GM19238 (cell line): Measurements from ENCODE around the gene ABHD12.

Experiments
- DNase-seq: peaks from one replicate; pipeline ENCODE4 v3.0.0; 2011; ENCODE audit warnings: low spot score; ENCODE audit not compliant: insufficient read length

ABHD12 gene

DNA sequence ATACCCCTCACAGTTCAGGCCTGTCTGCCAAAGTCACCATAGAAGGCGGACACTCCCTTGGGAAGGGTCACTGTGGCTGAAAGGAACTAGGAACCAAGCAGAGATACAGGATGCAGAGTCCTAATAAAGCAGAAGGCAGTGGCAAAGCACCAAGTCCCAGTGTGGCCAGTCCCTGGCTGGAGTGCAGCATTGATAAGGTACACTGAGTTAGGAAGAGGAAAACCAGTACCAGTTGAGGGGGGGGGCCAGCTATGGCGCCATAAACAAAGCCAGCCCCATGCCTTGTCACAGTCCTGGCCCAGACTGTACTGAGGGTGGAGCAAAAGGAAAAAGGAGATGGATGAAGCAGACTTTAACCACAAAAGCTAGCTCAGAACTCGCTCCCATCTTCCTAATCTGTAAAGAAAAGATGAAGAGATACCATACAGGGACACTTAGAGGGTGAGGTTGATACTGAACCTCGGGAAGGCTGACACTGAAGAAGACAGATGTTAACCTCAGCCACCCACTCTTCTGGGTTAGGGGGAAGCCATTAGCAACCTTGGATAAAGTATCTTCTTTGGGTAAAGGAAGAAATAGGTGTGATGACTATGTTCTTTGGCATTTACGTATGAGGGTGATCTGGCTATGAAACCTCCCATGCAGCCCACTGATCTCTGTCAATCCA, 7.8 kb downstream of the ABHD12 start:
- no peak for DNase-seq

DNA sequence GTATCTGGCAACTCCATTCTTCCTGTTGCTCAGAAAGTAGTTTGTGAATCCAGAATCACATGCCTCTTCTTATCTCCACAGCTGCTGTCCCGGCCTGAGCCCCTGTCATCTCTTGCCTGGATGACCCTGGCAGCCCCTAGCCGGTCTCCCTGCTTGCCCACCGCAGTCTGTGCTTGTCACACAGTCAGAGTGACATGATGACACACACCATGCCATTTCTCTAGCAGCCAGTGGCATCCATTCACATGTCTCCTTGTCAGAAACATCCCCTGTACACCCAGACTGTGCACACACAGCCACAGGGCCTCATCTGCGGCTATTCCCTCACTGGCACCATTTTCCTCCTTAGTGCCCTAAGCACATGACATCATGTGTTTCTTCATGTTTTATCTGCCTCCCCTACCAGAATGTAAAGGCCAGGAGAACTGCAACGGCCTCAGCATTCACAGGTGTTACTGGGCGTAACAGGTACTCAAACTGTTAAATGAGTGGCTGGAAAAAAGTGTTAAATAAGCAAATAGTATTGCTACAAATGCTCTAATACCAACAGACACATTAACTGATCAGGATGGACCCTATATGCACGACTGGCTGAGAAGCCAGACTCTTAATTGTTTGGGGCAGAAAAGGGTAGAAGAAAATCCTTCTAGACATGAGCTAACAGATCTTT, 9.6 kb downstream of the ABHD12 start:
- DNase-seq: no peak

DNA sequence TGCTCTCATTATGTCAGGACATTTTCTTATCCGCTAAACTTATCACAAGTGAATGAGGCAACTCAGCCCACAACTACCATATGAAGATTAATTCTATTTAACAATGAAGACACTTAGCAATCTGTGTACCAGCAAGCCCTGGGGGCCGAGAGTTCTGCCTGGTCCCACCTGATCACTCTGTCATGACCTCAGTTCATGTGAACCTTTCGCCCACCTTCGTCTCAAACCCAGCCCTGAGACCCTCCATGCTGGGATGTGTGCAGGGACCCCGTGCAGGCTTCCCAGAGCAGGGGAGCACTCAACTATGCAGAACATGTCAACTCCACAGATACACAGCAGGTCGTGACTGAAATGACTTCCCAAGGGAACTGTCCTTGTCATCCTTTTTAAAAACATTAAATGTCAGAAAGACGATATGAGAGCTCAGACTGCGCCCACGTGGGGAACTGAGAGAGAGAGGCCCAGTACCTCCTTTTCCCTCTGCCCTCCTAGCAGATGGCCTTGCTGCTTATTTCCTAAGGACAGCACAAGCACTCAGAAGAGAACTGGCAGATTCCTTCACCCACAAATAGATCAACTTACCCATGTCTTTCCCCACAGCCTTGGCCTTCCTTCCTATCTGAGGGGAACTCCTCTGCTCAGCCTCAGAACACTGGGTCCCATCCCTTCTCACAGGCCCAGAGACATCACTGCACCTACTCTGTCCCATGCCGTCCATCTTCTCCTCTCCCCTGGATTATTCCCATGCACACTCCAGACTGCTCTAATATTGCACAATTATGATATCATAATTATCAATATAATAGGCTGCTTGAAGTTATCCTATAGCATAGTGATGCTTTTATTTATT, 11.5 kb downstream of the ABHD12 start:
- no peak for DNase-seq

DNA sequence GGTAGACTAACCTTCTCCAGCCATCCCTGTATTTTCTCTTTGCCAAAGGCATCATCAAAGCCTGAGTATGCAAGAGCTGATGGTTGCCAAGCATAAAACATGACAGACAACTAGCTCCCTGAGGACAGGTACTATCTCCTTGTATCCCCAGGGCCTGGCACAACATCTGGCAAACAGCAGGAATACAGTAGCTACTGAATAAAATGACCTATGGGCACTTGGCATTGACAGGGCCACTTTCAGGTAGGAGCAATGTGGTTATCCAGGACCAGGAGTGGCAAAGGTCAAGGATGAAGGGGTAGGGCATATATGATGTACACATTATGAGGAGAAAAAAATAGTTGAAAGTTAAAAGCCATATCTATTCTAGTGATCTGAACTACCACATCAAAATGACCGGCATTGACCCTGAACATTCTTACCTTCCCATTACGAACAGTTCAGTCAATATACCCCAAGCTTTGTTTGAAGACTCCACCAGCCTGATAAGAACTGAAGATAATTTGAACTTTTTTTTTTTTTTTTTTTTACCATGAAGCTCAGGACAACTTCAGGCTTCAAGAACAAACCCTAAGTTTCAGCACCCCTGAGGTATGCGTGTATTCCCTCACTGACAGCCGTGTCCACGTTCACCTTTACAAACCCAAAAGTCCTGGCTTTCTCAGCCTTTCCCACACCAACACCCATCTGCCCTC, 12.3 kb downstream of the ABHD12 start:
- no peak for DNase-seq

GRCh38 chr20:25376886-25377285, 13.7 kb downstream of the ABHD12 start:
- DNase-seq: no peak

DNA sequence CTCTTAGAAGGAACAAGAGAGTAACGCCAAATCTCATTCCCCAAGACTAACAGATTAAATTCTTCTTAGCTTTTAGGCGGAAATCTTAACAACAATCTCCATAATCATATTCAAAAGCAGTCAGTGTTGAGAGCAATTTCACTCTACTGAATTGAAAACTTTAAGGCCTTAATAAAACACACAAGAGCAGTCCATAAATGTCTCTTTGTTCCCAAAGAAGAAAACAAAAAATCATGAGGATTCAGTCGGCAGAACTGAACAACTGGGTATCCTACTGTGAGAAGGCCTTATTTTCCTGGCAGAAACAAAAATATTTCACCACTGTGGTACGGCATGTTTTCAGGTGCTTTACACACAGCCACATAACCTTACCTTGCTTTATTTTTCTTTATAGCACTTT, 14.4 kb downstream of the ABHD12 start:
- no peak for DNase-seq

GRCh38 chr20:25374842-25375241, 15.8 kb downstream of the ABHD12 start:
- no peak for DNase-seq

GRCh38 chr20:25372584-25373336, 17.9 kb downstream of the ABHD12 start:
- DNase-seq: no peak

DNA sequence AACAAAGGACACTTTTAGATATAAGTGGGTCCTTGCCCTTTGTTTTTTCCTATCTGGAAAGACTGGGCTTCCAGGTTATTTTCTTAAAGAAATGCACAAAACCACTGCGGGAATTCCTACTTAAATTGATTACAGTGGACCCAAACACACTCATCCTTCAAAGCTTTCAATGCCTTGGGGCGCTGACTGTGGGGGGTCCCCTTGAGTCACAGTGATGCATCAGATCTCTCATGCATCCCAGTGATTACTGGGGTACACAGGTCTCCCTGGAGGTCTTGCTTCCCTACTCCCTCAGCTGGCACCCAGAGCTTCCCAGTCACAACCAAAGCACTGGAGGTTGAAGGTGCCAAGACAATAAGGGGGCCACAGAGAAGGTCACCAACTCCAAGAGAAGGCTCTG, 20.7 kb downstream of the ABHD12 start:
- no peak for DNase-seq

- no peak for DNase-seq
Observed at GRCh38 chr20:25369529-25369928, 21.1 kb downstream of the ABHD12 start.

- DNase-seq: no peak
Observed at GRCh38 chr20:25368976-25369375, 21.7 kb downstream of the ABHD12 start.

- DNase-seq: no peak
Observed at GRCh38 chr20:25368526-25368925, 22.1 kb downstream of the ABHD12 start.

GRCh38 chr20:25364879-25365699, 25.5 kb downstream of the ABHD12 start:
- no peak for DNase-seq

DNA sequence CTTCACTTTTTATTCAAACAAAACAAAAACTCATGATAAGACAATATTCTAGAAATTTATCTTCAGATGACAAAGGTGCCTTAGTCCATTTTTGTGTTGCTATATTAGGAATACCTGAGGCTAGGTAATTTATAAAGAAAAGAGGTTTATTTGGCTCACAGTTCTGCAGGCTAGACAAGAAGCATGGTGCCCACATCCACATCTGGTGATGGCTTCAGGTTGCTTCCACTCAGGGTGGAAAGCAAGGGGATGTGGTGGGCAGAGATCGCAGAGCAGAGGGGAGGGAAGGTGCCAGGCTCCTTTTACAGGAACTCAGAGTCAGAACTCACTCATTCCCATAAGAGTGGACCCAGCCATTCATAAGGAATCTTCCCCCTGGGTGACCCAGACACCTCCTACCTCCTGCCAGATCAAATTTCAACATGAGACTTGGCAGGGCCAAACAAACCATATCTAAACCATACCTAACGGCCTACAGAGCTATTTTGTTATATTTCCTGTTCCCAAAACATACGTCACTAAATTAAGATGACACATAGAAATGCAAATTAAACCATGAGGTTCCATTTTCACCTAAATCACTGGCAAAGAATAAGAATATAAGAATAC, 26.4 kb downstream of the ABHD12 start:
- DNase-seq: no peak

- no peak for DNase-seq
Observed at GRCh38 chr20:25361287-25361683, 29.4 kb downstream of the ABHD12 start.

GRCh38 chr20:25360631-25361286, 29.9 kb downstream of the ABHD12 start:
- DNase-seq: no peak

DNA sequence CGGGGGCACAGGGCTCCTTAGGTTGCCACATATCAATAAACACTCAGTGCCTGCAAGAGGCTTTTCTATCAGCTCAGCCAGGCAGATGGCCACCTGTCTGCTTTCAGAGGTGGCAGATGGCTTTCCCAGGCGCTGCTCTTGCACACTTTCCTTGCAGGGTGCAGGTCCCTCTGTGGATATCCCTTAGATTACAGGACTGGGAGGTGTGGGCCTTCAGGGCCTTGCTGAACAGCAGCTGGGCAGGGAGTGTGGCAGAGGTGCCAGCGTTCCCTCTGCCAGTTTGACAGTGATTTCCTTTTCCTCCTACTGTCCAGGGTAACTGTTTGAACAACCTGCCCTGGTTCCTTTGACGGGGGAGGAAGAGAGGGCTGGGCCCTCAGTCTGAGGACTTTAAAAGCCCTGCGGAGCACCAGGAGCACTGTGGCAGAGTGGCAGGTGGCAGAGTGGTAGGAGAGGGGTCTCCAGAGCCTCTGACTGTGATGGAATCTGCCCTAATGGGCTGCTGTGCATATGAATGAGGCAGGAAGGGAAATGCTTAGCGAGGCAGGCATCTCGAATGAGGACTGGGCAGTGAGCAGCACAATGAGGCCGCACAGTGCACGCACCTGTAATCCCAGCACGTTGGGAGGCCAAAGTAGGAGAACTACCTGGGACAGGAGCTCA, 34.2 kb downstream of the ABHD12 start:
- DNase-seq: no peak

DNA sequence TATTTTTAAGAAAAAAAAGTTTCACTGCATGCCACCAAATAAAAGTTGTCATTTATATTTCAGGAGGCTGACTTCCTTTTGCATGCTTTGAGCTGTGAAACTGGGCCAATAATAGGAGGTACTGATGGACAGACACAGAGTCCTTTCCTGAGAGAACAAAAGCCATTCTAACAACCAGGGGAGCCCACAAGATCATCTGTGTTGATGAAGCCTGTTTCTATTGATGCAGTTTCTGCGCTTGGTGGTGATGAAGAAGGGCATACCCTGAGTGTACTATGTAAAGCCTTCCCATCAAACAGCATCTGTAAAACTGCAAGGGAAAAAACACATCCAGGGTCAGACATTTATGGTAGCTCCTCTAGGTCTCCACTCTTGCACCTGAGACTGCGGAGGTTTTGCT, 34.8 kb downstream of the ABHD12 start:
- no peak for DNase-seq
